Dedifferentiated amniotic fluid mesenchymal stem cell (primary cell): Measurements from ENCODE around the gene ADGRD1.
"Not testable (repeated sequence)": the region's sequence is repeated elsewhere in the genome, so short reads cannot be mapped to it uniquely, and the experiment has no call there.

ENCODE experiments used
- DNase-seq: peaks from one replicate; pipeline ENCODE4 v3.0.0-alpha.2; 2016; ENCODE audit errors: extremely low spot score

Gene ADGRD1

GRCh38 chr12:131119345-131119744 lies 165.6 kb downstream of the ADGRD1 start:
- not testable (repeated sequence) for DNase-seq

- no peak for DNase-seq
These were observed 166.2 kb downstream of the ADGRD1 start for GRCh38 chr12:131119936-131120335.

- no peak for DNase-seq
These were observed 167.1 kb downstream of the ADGRD1 start for GRCh38 chr12:131120831-131121271.

- no peak for DNase-seq
These were observed 168.1 kb downstream of the ADGRD1 start for GRCh38 chr12:131121705-131122405.

GRCh38 chr12:131122631-131123030 lies 168.9 kb downstream of the ADGRD1 start:
- DNase-seq, result no peak

- no peak for DNase-seq
These were observed 170.1 kb downstream of the ADGRD1 start for GRCh38 chr12:131123817-131124216.

- no peak for DNase-seq
These were observed 171.0 kb downstream of the ADGRD1 start for GRCh38 chr12:131124487-131125280.

- DNase-seq, result no peak
These were observed 173.0 kb downstream of the ADGRD1 start for GRCh38 chr12:131126662-131127173.

- no peak for DNase-seq
These were observed 174.8 kb downstream of the ADGRD1 start for GRCh38 chr12:131128556-131128955.

GRCh38 chr12:131128966-131129619 lies 175.4 kb downstream of the ADGRD1 start:
- not testable (repeated sequence) for DNase-seq

GRCh38 chr12:131129839-131130238 lies 176.1 kb downstream of the ADGRD1 start:
- no peak for DNase-seq

GRCh38 chr12:131130311-131130911 lies 176.7 kb downstream of the ADGRD1 start:
- no peak for DNase-seq

- DNase-seq, result no peak
These were observed 177.5 kb downstream of the ADGRD1 start for GRCh38 chr12:131131077-131131807.

GRCh38 chr12:131131808-131132117 lies 178.1 kb downstream of the ADGRD1 start:
- DNase-seq, result no peak

GRCh38 chr12:131132118-131132892 lies 178.6 kb downstream of the ADGRD1 start:
- no peak for DNase-seq

GRCh38 chr12:131133015-131133905 lies 179.6 kb downstream of the ADGRD1 start:
- DNase-seq, result no peak

- DNase-seq, result no peak
These were observed 180.3 kb downstream of the ADGRD1 start for GRCh38 chr12:131133994-131134393.

GRCh38 chr12:131134523-131135310 lies 181.0 kb downstream of the ADGRD1 start:
- DNase-seq, result no peak

- DNase-seq, result no peak
These were observed 181.6 kb downstream of the ADGRD1 start for GRCh38 chr12:131135311-131135785.
